DMS79 treated with DMSO at 0.1 percent for 48 hours (cell line): ENCODE data around the gene TNS3.
"Not testable (repeated sequence)": the region's sequence is repeated elsewhere in the genome, so short reads cannot be mapped to it uniquely, and the experiment has no call there.

Experiments
- DNase-seq: peaks from one replicate; lab custom pipeline; 2025; lab: John Stamatoyannopoulos, UW

Gene TNS3

GRCh38 chr7:47283497-47284131 lies 298.3 kb downstream of the TNS3 start:
- DNase-seq: no peak

GRCh38 chr7:47282790-47283496 lies 299.0 kb downstream of the TNS3 start:
- no peak for DNase-seq

DNA sequence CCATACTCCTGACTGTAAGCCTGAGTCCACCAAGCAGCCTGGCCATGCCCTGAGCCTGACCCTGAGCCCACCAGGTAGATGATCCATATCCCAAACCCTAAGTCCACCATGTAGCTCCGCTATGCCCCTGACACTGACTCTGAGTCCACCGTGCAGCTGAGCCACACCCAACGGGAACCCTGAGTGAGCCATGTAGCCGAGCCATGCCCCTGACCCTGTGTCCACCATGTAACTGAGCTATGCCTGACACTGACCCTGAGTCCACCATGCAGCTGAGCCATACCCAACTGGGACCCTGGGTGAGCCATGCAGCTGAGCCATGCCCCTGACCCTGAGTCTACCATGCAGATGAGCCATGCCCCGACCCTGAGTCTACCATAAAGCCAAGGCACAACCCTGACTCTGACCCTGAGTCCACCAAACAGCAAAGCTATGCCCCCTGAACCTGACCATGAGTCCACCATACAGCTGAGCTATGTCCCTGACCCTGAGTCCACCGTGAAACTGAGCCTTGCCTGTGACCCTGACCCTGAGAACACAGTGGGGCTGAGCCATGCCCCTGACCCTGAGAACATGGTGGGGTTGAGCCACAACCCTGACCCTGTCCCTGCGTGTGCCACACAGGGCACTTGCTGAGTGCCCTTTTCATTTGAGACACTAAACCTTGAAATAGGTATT lies 299.8 kb downstream of the TNS3 start:
- no peak for DNase-seq

DNA sequence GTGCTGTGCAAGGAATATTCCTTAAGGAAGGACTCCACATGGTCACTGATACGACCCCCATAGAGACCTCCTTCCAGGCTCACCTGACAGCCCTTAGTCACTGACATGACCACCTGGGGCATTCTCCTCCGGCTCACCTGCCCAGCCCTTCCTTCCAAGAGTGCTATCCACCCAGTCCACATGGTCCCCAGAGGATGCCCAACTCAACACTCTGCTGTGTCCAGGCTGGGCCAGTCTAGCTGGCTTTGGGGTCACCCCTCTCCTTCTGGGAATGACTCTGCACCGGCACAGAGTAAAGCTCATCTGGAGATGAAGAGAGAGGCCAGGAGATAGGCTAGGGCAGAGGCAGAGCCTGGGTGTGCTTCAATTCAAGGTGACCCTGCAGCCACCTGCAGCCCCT lies 300.8 kb downstream of the TNS3 start:
- no peak for DNase-seq

DNA sequence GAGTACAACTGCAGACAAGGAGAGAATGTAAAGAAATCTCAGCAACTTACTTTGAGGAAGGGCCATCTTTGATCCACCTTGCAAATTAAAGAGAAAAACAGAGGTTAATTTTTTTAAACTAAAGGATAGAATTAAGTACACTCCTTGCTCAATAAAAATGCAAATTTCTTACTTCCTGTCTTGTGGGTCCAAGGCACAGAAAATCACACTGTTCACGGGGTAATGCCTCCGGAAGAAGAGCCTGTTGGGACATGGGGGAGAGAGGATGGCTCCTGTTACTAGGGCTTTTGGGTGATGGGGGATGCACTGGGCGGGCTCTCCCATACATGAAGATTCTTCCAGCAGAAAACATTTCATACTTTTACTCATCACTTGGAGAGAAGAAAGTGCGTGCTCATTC lies 301.8 kb downstream of the TNS3 start:
- no peak for DNase-seq

GRCh38 chr7:47278043-47278442 lies 303.9 kb downstream of the TNS3 start:
- DNase-seq: no peak

DNA sequence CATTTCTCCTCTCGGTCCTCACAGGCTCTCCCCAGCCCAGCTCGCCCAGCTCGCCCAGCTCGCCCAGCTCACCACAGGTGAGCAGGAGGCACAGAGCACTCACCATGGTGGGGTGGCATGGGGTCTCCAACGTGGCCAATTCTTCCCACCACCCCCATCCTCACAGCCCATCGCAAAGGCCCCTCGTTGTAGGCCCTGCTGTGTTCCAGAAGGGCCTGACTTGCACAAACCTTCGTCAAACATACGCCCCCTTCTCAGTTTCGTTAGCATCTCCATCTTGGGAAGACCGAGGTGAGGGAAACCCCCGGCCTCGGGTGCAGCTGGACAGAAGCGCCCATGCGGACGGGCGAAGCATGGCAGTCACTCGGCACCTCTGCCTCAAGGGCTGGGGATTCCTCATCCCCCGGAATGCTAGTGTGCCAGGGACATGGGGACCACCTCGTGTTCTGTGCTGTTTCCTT lies 304.6 kb downstream of the TNS3 start:
- DNase-seq: no peak

- no peak for DNase-seq
These were observed 307.7 kb downstream of the TNS3 start for GRCh38 chr7:47273974-47274766.

GRCh38 chr7:47273088-47273487 lies 308.8 kb downstream of the TNS3 start:
- DNase-seq: no peak

DNA sequence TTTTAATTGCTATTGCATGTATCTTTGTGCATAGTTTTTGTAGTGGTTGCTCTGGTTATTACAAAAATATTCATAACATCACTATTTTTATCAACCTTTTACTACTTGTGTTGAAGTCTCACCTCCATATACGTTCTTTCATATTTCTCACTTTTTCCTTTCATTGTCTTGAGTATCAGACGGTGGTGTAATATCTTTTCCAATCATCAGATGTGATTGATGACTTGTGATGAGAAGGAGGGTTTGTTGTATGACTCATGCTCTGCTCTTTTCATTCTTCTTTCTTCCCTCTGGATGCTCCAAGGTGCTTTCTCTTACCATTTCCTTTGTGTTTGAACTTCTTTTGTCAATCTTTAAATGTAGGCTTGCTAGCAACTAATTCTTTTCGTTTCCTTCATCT lies 310.2 kb downstream of the TNS3 start:
- DNase-seq: no peak

DNA sequence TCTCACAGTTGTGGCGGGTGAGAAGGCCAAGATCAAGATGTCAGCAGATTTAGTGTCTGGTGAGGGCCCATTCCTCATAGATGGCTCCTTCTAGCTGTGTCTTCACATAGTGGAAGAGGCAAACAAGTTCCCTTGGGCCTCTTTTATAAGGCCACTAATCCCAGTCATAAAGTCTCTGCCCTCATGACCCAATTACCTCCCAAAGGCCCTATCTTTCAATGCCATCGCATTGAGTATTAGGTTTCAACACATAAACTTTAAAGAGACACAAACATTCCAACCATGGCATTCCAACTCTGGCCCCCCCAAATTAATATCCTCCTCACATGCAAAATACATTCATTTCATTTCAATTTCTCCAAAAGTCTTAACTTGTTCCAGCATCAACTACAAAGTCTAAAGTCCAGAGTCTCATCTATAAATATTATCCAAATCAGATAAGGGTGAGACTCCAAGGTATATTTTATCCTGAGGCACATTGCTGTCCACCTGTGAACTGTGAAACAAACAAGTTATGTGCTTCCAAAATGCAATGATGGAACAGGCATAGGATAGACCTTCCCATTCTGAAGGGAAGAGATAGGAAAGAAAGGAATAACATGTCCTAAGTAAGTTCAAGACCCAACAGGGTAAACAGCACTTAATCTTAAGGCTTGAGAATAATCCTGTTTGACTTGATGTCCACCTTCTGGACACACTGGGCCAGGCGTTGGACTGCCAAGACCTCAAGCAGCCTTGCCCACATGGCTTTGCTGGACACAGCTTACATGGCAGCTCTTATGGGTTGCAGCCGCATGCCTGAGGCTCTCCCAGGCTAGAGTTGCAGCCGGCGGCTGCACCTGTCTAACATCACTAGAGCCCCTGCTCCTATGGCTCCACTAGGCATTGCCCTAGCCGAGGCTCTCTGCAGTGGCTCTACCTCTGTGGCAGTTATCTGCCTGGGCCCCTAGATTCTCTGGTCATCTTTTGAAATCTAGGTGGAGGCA lies 312.8 kb downstream of the TNS3 start:
- DNase-seq: no peak

GRCh38 chr7:47267346-47267745 lies 314.6 kb downstream of the TNS3 start:
- no peak for DNase-seq

- no peak for DNase-seq
These were observed 315.1 kb downstream of the TNS3 start for GRCh38 chr7:47266799-47267198.

GRCh38 chr7:47266131-47266706 lies 315.7 kb downstream of the TNS3 start:
- DNase-seq: no peak

DNA sequence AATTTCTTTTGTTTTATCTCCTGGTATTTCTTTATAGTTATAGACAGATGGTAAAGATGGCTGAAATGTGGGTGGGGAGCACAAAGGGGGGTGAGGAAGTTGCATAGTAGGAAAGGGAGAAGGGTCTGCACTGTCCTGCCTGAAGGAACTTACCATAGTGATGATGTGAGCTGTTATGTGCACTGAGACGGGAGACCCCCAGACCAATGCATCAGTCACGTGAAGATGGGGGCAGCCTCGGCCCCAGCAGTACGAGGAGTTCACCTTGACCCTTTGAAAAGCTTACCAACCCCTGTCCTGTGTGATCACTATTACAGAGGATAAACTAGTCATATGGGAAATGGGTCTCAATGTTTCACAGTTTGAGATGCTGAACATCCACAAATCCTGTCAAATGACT lies 316.3 kb downstream of the TNS3 start:
- no peak for DNase-seq

DNA sequence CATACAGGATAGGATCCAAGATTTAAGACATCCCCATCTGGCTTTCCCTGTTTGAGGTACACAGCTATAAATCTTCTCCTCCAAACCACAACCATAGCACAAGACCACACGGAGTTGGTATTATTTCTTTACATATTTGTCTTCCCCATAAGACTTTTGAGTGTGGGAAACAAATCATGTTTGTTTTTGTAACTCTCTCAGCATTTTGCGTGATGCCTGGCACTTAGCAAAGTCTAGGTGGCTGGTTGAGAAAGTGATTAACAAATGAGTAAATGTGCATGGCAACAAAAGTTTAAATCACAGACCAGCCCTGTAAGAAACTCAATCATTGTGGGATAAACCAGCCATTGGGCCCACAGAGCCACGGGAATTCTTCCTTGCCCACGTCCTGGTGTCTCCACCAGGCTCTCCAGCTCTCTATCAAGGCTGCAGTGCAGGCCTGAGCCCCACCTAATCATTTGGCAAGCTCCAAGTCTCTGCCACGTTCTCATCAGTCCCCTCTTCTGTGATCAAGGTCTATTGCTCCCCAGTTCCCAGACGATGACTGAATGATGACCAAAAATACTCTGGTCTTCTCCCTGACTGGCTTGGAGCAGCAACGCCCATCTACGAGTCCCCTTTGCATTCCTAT lies 317.8 kb downstream of the TNS3 start:
- no peak for DNase-seq

- DNase-seq: no peak
These were observed 319.0 kb downstream of the TNS3 start for GRCh38 chr7:47262881-47263280.

DNA sequence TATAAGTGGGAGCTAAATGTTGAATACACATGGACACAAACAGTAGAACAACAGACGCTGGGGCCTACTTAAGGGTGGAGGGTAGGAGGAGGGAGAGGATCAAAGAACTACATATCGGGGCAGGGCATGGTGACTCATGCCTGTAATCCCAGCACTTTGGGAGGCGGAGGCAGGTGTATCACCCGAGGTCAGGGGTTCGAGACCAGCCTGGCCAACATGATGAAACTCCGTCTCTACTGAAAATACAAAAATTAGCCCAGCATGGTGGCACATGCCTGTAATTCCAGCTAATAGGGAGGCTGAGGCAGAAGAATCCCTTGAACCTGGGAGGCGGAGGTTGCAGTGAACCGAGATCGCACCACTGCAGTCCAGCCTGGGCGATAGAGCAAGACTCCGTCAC lies 319.8 kb downstream of the TNS3 start:
- not testable (repeated sequence) for DNase-seq

DNA sequence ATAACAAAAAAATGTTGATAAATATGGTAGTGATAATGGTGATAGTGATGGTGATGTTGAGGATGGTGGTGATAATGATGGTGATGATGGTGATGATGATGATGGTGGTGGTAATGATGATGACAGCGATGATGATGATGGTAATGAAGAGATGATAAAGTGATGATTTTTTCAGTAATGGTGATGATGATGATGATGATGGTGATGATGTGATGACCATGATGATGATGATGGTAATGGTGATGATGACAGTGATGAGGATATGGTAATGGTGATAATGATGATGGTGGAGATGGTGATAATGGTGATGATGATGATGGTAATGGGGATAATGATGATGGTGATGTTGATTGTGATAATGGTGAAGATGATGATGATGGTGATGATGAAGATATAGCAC lies 321.6 kb downstream of the TNS3 start:
- DNase-seq: no peak

- DNase-seq: no peak
These were observed 322.2 kb downstream of the TNS3 start for GRCh38 chr7:47259682-47260081.
